Activated CD4-positive, alpha-beta T cell treated with anti-CD3 and anti-CD28 coated beads for 36 hours (primary cell): ENCODE results near the gene CCDC127. TPM values are rescaled to one million over a fixed set of nuclear protein-coding genes. Genes with fewer than 3 reads are reported as not detected.

ENCODE experiments used
- ATAC-seq: fragments of 200-7000 bp; cut with Tn5 transposase; one replicate; pipeline ENCODE4 v1.10.0; 2021; ENCODE audit warnings: mild to moderate bottlenecking, moderate library complexity
- CTCF ChIA-PET: fragments of 350-600 bp; sonication (Branson Sonifier 250); formaldehyde crosslinking; loops from one replicate; lab custom pipeline; 2021; ENCODE audit warnings: antibody characterized with exemption; lab: Charles Lee
- POLR2A ChIA-PET: fragments of 350-600 bp; sonication (Branson Sonifier 250); formaldehyde crosslinking; loops from one replicate; lab custom pipeline; 2021; ENCODE audit warnings: antibody characterized with exemption, inconsistent platforms; lab: Charles Lee
- DNase-seq: peaks from one replicate; pipeline ENCODE4 v3.0.0-alpha.2; 2020
- H3K27ac Mint-ChIP-seq: one replicate; pipeline ENCODE4 v1.8.0; 2021; ENCODE audit warnings: mixed read lengths
- H3K27me3 Mint-ChIP-seq: one replicate; pipeline ENCODE4 v1.8.0; 2021; ENCODE audit warnings: mixed read lengths
- H3K36me3 Mint-ChIP-seq: one replicate; pipeline ENCODE4 v1.8.0; 2021; ENCODE audit warnings: low read depth, mixed read lengths
- H3K4me1 Mint-ChIP-seq: one replicate; pipeline ENCODE4 v1.8.0; 2021; ENCODE audit warnings: mixed read lengths
- H3K4me3 Mint-ChIP-seq: one replicate; pipeline ENCODE4 v1.8.0; 2021; ENCODE audit warnings: mild to moderate bottlenecking, moderate library complexity, mixed read lengths
- H3K9me3 Mint-ChIP-seq: one replicate; pipeline ENCODE4 v1.8.0; 2021; ENCODE audit warnings: low read depth, mixed read lengths
- intact Hi-C, 2 experiments: fragments of 100-400 bp; cut with DNase I in 1 of 2; cut with micrococcal nuclease in 1 of 2; formaldehyde crosslinking; loops; one replicate each; pipeline versions ENCODE4 v1.14.2 to v1.15.1; 2022 to 2024; cut with DNase I, micrococcal nuclease
- total RNA-seq, 2 experiments: library from RNA; stranded (reverse); gene quantifications; one replicate each; pipeline ENCODE4 v1.2.3, GENCODE V29; 2021

CCDC127 gene
- total RNA-seq, 2 experiments from 2014 or later, result 6.0 to 7.0 TPM

GRCh38 chr5:194603-195209, 23.2 kb downstream of the CCDC127 start:
- DNase-seq, result no peak

GRCh38 chr5:194102-194501, 23.9 kb downstream of the CCDC127 start:
- Mint-ChIP-seq H3K4me3 (no peak overlapping the region), H3K27ac (no peak overlapping the region), H3K27me3 (peaks cover 3% of the 10 kb centered on the region), H3K4me1 (peaks cover 6% of the 10 kb centered on the region), H3K36me3 (no peaks in the 10 kb centered on the region), H3K9me3 (no peaks in the 10 kb centered on the region)
- CTCF ChIA-PET, result no interaction called here
- POLR2A ChIA-PET, result no interaction called here
- ATAC-seq (no peak), DNase-seq (no peak)
- intact Hi-C loops, result no loop called here

More at GRCh38 chr5:194603-195209, 23.2 kb downstream of the CCDC127 start:
- H3K4me1 Mint-ChIP-seq, result peaks cover 6% of the 10 kb centered on the region
- no peaks in the 10 kb centered on the region for H3K9me3 Mint-ChIP-seq
- POLR2A ChIA-PET, result no interaction called here
- H3K27ac Mint-ChIP-seq, result no peak overlapping the region
- CTCF ChIA-PET, result interaction anchor here (0.6 kb wide), 1 partner anchor 979 kb away, joined by 3 read pairs; no protein-coding TSS in a partner anchor
- no peaks in the 10 kb centered on the region for H3K36me3 Mint-ChIP-seq
- intact Hi-C loops, result no loop called here
- H3K27me3 Mint-ChIP-seq, result peaks cover 3% of the 10 kb centered on the region
- no peak for ATAC-seq
- H3K4me3 Mint-ChIP-seq, result no peak overlapping the region

- H3K4me1 Mint-ChIP-seq, result peaks cover 12% of the 10 kb centered on the region
- DNase-seq (no peak), ATAC-seq (no peak)
- H3K4me3 Mint-ChIP-seq, result no peak overlapping the region
- ChIA-PET POLR2A (no interaction called here), CTCF (no interaction called here)
- H3K36me3 Mint-ChIP-seq, result no peaks in the 10 kb centered on the region
- intact Hi-C loops, result no loop called here
- H3K27me3 Mint-ChIP-seq, result peaks cover 3% of the 10 kb centered on the region
- no peaks in the 10 kb centered on the region for H3K9me3 Mint-ChIP-seq
- H3K27ac Mint-ChIP-seq, result no peak overlapping the region
Measured at GRCh38 chr5:192970-193831, 24.8 kb downstream of the CCDC127 start.

- peaks cover 3% of the 10 kb centered on the region for H3K27me3 Mint-ChIP-seq
- CTCF ChIA-PET, result no interaction called here
- ATAC-seq (no peak), DNase-seq (no peak)
- no peak overlapping the region for H3K4me3 Mint-ChIP-seq
- H3K9me3 Mint-ChIP-seq, result no peaks in the 10 kb centered on the region
- no peaks in the 10 kb centered on the region for H3K36me3 Mint-ChIP-seq
- POLR2A ChIA-PET, result no interaction called here
- no peak overlapping the region for H3K27ac Mint-ChIP-seq
- intact Hi-C loops, result no loop called here
- H3K4me1 Mint-ChIP-seq, result peaks cover 14% of the 10 kb centered on the region
Measured at GRCh38 chr5:192691-192969, 25.3 kb downstream of the CCDC127 start.

GRCh38 chr5:191949-192690, 25.8 kb downstream of the CCDC127 start:
- Mint-ChIP-seq H3K27ac (no peak overlapping the region), H3K9me3 (no peaks in the 10 kb centered on the region), H3K36me3 (no peaks in the 10 kb centered on the region), H3K4me3 (no peak overlapping the region), H3K27me3 (peaks cover 3% of the 10 kb centered on the region), H3K4me1 (peaks cover 14% of the 10 kb centered on the region)
- ATAC-seq, result no peak
- no peak for DNase-seq
- POLR2A ChIA-PET, result no interaction called here
- intact Hi-C loops, result no loop called here
- CTCF ChIA-PET, result interaction anchor here (0.6 to 1.5 kb wide), 2 partner anchors 18 to 27 kb away, joined by 3 read pairs; partner anchors contain the start of gene SDHA

- Mint-ChIP-seq H3K4me1 (peaks cover 14% of the 10 kb centered on the region), H3K4me3 (no peak within 1 kb of the TSS), H3K27me3 (peaks cover 3% of the 10 kb centered on the region), H3K9me3 (no peaks in the 10 kb centered on the region), H3K36me3 (no peaks in the 10 kb centered on the region), H3K27ac (no peak within 1 kb of the TSS)
- ChIA-PET POLR2A (interaction anchor here (0.7 kb wide), 1 partner anchor 28 kb away, joined by 3 read pairs; no protein-coding TSS in a partner anchor), CTCF (interaction anchor here (1.0 to 1.5 kb wide), 2 partner anchors 19 to 27 kb away, joined by 3 read pairs; partner anchors contain the start of gene SDHA)
- intact Hi-C loops, result no loop called here
- peak; percentile 51 for DNase-seq
- peak; percentile 12 for ATAC-seq
Measured at GRCh38 chr5:191036-191948, 26.7 kb downstream of the CCDC127 start, which contains the start of gene LRRC14B. LRRC14B (plus strand) TSS chr5:191495; CDS start chr5:191539, 44 bp downstream.

- Mint-ChIP-seq H3K9me3 (no peaks in the 10 kb centered on the region), H3K27me3 (peaks cover 3% of the 10 kb centered on the region), H3K36me3 (no peaks in the 10 kb centered on the region), H3K4me1 (peaks cover 14% of the 10 kb centered on the region), H3K27ac (no peak overlapping the region), H3K4me3 (no peak overlapping the region)
- intact Hi-C loops, result no loop called here
- DNase-seq (no peak), ATAC-seq (peak; percentile 18)
- CTCF ChIA-PET, result interaction anchor here (1.0 to 1.5 kb wide), 3 partner anchors 19 to 28 kb away, joined by 3 to 5 read pairs (median 3); partner anchors contain the start of gene SDHA
- POLR2A ChIA-PET, result interaction anchor here (0.7 kb wide), 1 partner anchor 28 kb away, joined by 3 read pairs; no protein-coding TSS in a partner anchor
Measured at GRCh38 chr5:190366-191035, 27.5 kb downstream of the CCDC127 start.

GRCh38 chr5:189976-190365, 28.0 kb downstream of the CCDC127 start:
- Mint-ChIP-seq H3K4me1 (peaks cover 14% of the 10 kb centered on the region), H3K4me3 (no peak overlapping the region), H3K9me3 (no peaks in the 10 kb centered on the region), H3K36me3 (no peaks in the 10 kb centered on the region), H3K27me3 (peaks cover 3% of the 10 kb centered on the region), H3K27ac (no peak overlapping the region)
- DNase-seq (no peak), ATAC-seq (no peak)
- POLR2A ChIA-PET, result no interaction called here
- CTCF ChIA-PET, result interaction anchor here (1.1 kb wide), 1 partner anchor 20 kb away, joined by 5 read pairs; no protein-coding TSS in a partner anchor
- intact Hi-C loops, result loop anchor here (2.0 kb wide), 2 partner anchors 27 to 29 kb away; partner anchors contain the start of genes CCDC127 (in 1 of the 2) and SDHA (in 1 of the 2)

- intact Hi-C loops, result loop anchor here (2.0 kb wide), 2 partner anchors 27 to 29 kb away; partner anchors contain the start of genes CCDC127 (in 1 of the 2) and SDHA (in 1 of the 2)
- DNase-seq, result no peak
- no peak for ATAC-seq
- Mint-ChIP-seq H3K36me3 (no peaks in the 10 kb centered on the region), H3K27ac (no peak overlapping the region), H3K27me3 (peaks cover 3% of the 10 kb centered on the region), H3K4me1 (peaks cover 14% of the 10 kb centered on the region), H3K4me3 (no peak overlapping the region), H3K9me3 (no peaks in the 10 kb centered on the region)
- POLR2A ChIA-PET, result no interaction called here
- CTCF ChIA-PET, result interaction anchor here (1.0 to 2.0 kb wide), 4 partner anchors 16 to 236 kb away, joined by 5 to 15 read pairs (median 6); no protein-coding TSS in a partner anchor
Measured at GRCh38 chr5:189486-189885, 28.5 kb downstream of the CCDC127 start.
